ENCODE measurements around the gene FADS6.
A peak's percentile ranks its signal among the peaks of the same experiment; 100 is the strongest.

The FADS6 gene

DNA sequence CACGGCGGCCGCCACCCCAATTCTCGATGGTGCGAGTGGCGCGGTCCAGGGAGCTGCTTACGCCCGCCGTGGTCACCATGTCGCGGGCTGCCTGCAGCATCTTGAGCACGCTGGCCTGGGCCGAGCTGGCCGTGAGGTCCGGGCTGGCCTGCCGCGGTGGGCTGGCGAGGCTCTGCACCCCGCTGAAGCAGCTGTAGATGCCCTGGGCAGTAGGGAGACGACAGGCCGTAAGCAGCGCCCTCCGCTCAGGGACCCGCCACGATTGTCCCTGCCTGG, 50.1 kb downstream of the FADS6 start:
- no peak overlapping the region for H3K4me3 ChIP-seq (replicated peaks; ENCODE audit: low read depth, low read length)
- TF ChIP-seq, protein P1, sequence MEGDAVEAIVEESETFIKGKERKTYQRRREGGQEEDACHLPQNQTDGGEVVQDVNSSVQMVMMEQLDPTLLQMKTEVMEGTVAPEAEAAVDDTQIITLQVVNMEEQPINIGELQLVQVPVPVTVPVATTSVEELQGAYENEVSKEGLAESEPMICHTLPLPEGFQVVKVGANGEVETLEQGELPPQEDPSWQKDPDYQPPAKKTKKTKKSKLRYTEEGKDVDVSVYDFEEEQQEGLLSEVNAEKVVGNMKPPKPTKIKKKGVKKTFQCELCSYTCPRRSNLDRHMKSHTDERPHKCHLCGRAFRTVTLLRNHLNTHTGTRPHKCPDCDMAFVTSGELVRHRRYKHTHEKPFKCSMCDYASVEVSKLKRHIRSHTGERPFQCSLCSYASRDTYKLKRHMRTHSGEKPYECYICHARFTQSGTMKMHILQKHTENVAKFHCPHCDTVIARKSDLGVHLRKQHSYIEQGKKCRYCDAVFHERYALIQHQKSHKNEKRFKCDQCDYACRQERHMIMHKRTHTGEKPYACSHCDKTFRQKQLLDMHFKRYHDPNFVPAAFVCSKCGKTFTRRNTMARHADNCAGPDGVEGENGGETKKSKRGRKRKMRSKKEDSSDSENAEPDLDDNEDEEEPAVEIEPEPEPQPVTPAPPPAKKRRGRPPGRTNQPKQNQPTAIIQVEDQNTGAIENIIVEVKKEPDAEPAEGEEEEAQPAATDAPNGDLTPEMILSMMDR (IDR thresholded peaks at IDR 0.05; ENCODE audit: low read length, missing control alignments) = no peak
- DNase-seq (ENCODE audit: low read depth) = no peak

DNA sequence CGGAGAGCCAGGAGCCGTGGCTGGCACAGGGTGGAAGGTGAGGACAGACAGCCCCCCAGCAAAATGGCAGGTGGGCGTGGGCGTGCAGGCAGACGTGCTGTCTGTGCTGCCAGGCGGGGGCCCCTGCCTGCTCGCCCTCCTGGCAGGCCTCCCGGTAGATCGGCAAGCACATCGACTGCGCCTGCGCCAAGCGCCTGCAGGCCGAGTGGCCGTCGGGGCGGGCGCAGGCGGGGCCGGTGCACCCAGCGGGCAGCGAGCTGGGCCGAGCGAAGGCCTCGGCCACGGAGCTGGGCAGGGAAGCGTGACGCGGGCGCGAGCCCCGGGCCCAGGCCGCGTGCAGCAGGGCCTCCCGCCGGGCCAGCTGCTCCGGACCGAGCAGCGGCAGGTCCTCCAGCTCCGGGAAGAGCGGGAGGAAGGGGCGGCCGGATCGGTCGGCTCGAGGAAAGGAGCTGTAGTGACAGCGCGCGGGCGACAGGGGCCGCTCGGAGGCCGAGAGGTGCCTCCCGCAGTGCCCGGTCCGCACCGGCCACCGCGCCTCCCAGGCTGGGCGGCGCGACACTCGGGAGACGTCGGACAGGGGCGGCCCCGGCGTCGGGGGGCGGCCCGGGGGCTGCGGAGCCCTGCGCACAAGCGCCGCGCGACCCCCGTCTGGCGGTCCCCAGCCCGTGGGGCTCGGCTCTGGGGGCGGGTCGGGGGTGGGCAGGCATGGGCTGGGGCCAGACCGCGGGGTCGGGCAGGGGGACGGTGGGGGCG, 50.7 kb downstream of the FADS6 start:
- no peak overlapping the region for H3K4me3 ChIP-seq (replicated peaks; ENCODE audit: low read depth, low read length)

DNA sequence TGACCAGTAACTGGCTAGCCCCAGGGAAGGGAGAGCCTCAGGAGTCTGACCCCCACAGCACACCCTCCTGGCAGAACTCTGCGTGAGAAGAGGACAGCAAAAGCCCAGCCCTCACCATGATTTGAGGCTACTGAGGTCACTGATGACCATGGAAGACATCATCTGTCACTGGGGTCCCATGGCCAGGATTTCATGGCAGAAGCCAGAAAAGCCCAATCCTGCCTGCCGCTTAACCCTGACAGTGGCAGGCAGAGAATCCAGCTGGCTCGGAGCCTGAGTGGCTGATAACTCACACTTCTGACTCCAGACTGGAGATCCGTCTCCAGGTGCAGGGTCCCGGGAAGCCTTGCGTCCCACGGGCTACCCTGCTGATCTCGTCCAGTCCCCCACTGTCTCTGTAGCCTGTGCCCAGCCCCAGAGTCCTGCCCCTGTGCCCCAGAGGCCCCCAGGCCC, 51.3 kb downstream of the FADS6 start:
- no peak for DNase-seq (ENCODE audit: low read depth)
- TF ChIP-seq, protein P1 (IDR thresholded peaks at IDR 0.05; ENCODE audit: low read length, missing control alignments) = no peak
- no peak overlapping the region for H3K4me3 ChIP-seq (replicated peaks; ENCODE audit: low read depth, low read length)

More for the DNA sequence above, 50.7 kb downstream of the FADS6 start:
- TF ChIP-seq, protein P1 (IDR thresholded peaks at IDR 0.05; ENCODE audit: low read length, missing control alignments) = peak; percentile 24
- peak; percentile 69 for DNase-seq (ENCODE audit: low read depth)

DNA sequence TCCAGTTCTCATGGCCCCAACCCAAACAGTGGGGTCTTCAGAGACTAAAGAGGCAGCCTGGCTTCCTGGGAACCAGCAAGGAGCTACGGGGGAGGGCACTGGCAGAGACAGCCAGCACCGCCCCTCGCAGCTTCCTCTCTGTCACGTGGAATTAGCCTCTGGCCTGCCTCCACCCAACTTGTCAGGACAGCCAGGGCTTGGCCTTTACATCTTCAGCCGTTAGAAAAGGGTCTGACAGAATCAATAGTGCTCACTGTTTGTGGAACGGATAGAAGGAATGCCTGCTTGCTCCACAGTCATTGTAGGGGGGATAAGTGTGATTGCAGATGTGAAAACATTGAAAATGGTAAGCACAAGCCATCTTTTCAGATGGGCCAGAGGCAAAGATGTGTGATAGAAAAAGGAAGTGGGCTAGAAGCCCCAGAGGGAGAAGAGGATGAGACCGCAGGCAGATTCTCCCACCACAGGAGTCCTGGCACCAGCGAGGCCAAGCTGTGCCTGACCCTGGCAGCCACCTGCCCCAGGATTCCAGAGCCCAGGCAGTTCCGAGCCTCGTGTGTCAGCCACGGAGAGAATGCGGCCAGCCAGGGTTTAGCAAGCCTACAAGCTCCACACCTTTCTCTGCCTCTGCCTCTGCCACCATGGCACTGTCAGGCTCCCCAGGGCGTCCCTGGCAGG, 52.3 kb downstream of the FADS6 start:
- H3K4me3 ChIP-seq (replicated peaks; ENCODE audit: low read depth, low read length) = no peak overlapping the region
- TF ChIP-seq, protein P1 (IDR thresholded peaks at IDR 0.05; ENCODE audit: low read length, missing control alignments) = no peak
- peak; percentile 49 for DNase-seq (ENCODE audit: low read depth)

DNA sequence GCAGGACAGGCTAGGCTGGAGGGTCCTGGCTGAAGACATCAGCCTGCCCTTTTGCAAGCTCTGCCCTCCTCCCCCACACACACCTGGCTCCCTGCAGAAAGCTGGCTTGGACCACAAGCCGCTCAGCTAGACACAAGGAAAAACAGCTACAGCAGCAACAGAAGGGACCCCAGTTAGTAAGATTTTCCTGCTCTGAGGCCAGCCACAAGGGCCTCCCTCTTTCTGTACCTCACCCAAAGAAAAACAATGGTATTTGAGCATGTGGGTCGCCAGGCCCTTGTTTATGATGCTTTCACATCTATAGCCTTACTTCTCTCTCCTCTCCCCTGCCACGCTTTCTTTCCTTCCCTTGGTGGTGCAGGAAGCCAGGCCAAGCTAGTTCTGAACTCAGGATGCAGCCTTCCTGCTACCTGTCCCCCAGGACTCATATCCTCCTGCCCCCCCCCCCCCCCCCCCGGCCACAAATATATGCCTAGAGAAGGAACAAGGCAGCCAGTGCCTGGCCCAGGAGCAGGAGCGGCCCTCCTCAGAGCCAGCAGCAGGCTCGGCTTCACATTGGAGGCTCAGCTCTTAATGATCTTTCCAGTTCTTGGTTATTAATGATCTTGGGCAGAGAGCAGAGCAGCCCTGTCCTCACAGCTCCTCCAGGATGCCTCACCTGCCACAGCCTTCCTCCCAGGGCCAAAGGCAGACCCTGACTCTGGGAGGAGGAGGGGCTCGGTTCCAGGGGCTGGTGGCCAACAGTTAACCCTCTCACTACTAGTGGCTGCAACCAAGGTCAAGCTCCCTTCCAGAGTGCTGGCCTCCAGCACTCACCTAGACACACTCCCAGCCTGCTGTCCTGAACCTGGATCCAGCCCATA, 53.2 kb downstream of the FADS6 start:
- no peak for DNase-seq (ENCODE audit: low read depth)
- TF ChIP-seq, protein P1 (IDR thresholded peaks at IDR 0.05; ENCODE audit: low read length, missing control alignments) = no peak
- H3K4me3 ChIP-seq (replicated peaks; ENCODE audit: low read depth, low read length) = no peak overlapping the region

DNA sequence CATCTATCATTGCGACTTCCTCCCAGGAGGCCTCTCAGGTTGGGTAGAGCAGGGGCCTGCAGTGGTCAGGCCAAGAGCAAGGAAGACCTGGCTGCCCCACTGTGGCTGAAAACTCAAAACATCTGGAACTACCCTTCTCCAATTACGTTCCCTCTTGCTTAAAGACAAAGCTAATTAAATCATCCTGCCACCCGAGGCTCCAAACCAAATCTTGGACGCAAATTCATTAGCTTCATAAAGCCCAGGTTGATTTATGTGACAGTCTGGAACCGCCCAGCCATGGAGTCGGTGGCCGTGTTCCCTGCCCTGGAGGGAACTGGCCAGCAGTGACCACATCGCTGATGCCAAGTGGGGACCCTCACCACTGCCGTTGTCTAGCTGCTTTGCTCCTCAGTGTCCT, 55.2 kb downstream of the FADS6 start:
- H3K4me3 ChIP-seq (replicated peaks; ENCODE audit: low read depth, low read length) = no peak overlapping the region
- DNase-seq (ENCODE audit: low read depth) = no peak
- TF ChIP-seq, protein P1 (IDR thresholded peaks at IDR 0.05; ENCODE audit: low read length, missing control alignments) = no peak

All from fibroblast of pulmonary artery (primary cell).